Kidney epithelial cell (primary cell): ENCODE measurements around the gene EDEM3. TPM values are rescaled to one million over a fixed set of nuclear protein-coding genes. Genes with fewer than 3 reads are reported as not detected.

Experiments
- DNase-seq: peaks from one replicate; pipeline ENCODE4 v3.0.0-alpha.2; 2010; ENCODE audit warnings: low read depth
- H3K27me3 ChIP-seq: 2 replicates; pipeline ENCODE4 v1.6.0; 2011; ENCODE audit warnings: low read length; ENCODE audit not compliant: control insufficient read depth, insufficient read depth
- H3K36me3 ChIP-seq: 2 replicates; pipeline ENCODE4 v1.5.1; 2011; ENCODE audit warnings: low read length; ENCODE audit not compliant: control insufficient read depth, insufficient read depth
- H3K4me3 ChIP-seq: 2 replicates; pipeline ENCODE4 v1.5.1; 2011; ENCODE audit warnings: low read depth, mild to moderate bottlenecking, control low read depth, low read length
- CTCF ChIP-seq: IDR thresholded peaks from 2 replicates; pipeline ENCODE4 v1.5.1; 2011; ENCODE audit warnings: mild to moderate bottlenecking, moderate library complexity, low read length, control low read depth, inconsistent platforms; ENCODE audit not compliant: insufficient read depth, poor library complexity, severe bottlenecking
- total RNA-seq: library from RNA; depleted of rRNA; stranded (reverse); fragments of >200 nt; gene quantifications from 2 replicates; pipeline ENCODE4 v1.2.3, GENCODE V29; 2015

Gene EDEM3
- total RNA-seq, 1 donor from 2014 or later, result 20.2 TPM

- H3K27me3 ChIP-seq, result no peaks in the 10 kb centered on the region
- H3K36me3 ChIP-seq, result no peaks in the 10 kb centered on the region
- no peak overlapping the region for H3K4me3 ChIP-seq
- TF ChIP-seq CTCF, result no peak
- no peak for DNase-seq
These were observed 55.7 kb downstream of the EDEM3 start for GRCh38 chr1:184698969-184699368.

GRCh38 chr1:184698016-184698415, 56.6 kb downstream of the EDEM3 start:
- Histone ChIP-seq H3K36me3 (no peaks in the 10 kb centered on the region), H3K4me3 (no peak overlapping the region), H3K27me3 (no peaks in the 10 kb centered on the region)
- no peak for DNase-seq
- TF ChIP-seq CTCF, result no peak

- no peak overlapping the region for H3K4me3 ChIP-seq
- no peak for DNase-seq
- H3K36me3 ChIP-seq, result no peaks in the 10 kb centered on the region
- no peak for TF ChIP-seq CTCF
- H3K27me3 ChIP-seq, result no peaks in the 10 kb centered on the region
These were observed 58.3 kb downstream of the EDEM3 start for GRCh38 chr1:184696403-184696802.

GRCh38 chr1:184695023-184695422, 59.6 kb downstream of the EDEM3 start:
- H3K27me3 ChIP-seq, result no peaks in the 10 kb centered on the region
- H3K36me3 ChIP-seq, result no peaks in the 10 kb centered on the region
- no peak for TF ChIP-seq CTCF
- no peak overlapping the region for H3K4me3 ChIP-seq
- DNase-seq, result no peak

GRCh38 chr1:184693011-184693410, 61.6 kb downstream of the EDEM3 start:
- no peak for DNase-seq
- TF ChIP-seq CTCF, result no peak
- Histone ChIP-seq H3K27me3 (no peaks in the 10 kb centered on the region), H3K36me3 (no peaks in the 10 kb centered on the region), H3K4me3 (no peak overlapping the region)

GRCh38 chr1:184691719-184692324, 62.8 kb downstream of the EDEM3 start:
- TF ChIP-seq CTCF, result peak; percentile 82
- DNase-seq, result peak; percentile 26
- H3K36me3 ChIP-seq, result no peaks in the 10 kb centered on the region
- H3K4me3 ChIP-seq, result no peak overlapping the region
- no peaks in the 10 kb centered on the region for H3K27me3 ChIP-seq
